HG02852 (cell line): ENCODE results near the gene PDE4DIP.
"Not testable (repeated sequence)": the region's sequence is repeated elsewhere in the genome, so short reads cannot be mapped to it uniquely, and the experiment has no call there.

Experiments used
- ATAC-seq: cut with Tn5 transposase; IDR thresholded peaks from one replicate; pipeline ENCODE4 v1.9.1; 2021; ENCODE audit warnings: mild to moderate bottlenecking, moderate library complexity; ENCODE audit not compliant: unreplicated experiment

Gene PDE4DIP

GRCh38 chr1:148869634-148869961 is 25.4 kb downstream of the PDE4DIP start:
- ATAC-seq, result not testable (repeated sequence)

GRCh38 chr1:148874408-148875388 is 30.5 kb downstream of the PDE4DIP start:
- not testable (repeated sequence) for ATAC-seq

- ATAC-seq, result not testable (repeated sequence)
Measured at GRCh38 chr1:148879812-148880416, 35.7 kb downstream of the PDE4DIP start.

GRCh38 chr1:148881261-148881660 is 37.0 kb downstream of the PDE4DIP start:
- not testable (repeated sequence) for ATAC-seq

- ATAC-seq, result not testable (repeated sequence)
Measured at GRCh38 chr1:148885219-148885618, 41.0 kb downstream of the PDE4DIP start.

- ATAC-seq, result not testable (repeated sequence)
Measured at GRCh38 chr1:148886293-148886692, 42.1 kb downstream of the PDE4DIP start.

GRCh38 chr1:148888597-148888996 is 44.4 kb downstream of the PDE4DIP start:
- not testable (repeated sequence) for ATAC-seq

- not testable (repeated sequence) for ATAC-seq
Measured at GRCh38 chr1:148889267-148890074, 45.2 kb downstream of the PDE4DIP start.

- ATAC-seq, result not testable (repeated sequence)
Measured at GRCh38 chr1:148890075-148890568, 45.9 kb downstream of the PDE4DIP start.

- not testable (repeated sequence) for ATAC-seq
Measured at GRCh38 chr1:148894360-148895352, 50.4 kb downstream of the PDE4DIP start.

- ATAC-seq, result not testable (repeated sequence)
Measured at GRCh38 chr1:148900026-148900425, 55.8 kb downstream of the PDE4DIP start.

GRCh38 chr1:148900691-148901090 is 56.5 kb downstream of the PDE4DIP start:
- ATAC-seq, result not testable (repeated sequence)

GRCh38 chr1:148901150-148901952 is 57.1 kb downstream of the PDE4DIP start:
- not testable (repeated sequence) for ATAC-seq

GRCh38 chr1:148901953-148902341 is 57.7 kb downstream of the PDE4DIP start:
- ATAC-seq, result not testable (repeated sequence)

GRCh38 chr1:148909219-148909826 is 65.1 kb downstream of the PDE4DIP start:
- not testable (repeated sequence) for ATAC-seq

GRCh38 chr1:148911303-148911928 is 67.2 kb downstream of the PDE4DIP start:
- not testable (repeated sequence) for ATAC-seq

GRCh38 chr1:148916222-148916621 is 72.0 kb downstream of the PDE4DIP start:
- not testable (repeated sequence) for ATAC-seq
